GM19023 (cell line): ENCODE data around the gene SPAG5.

Experiments used
- ATAC-seq: cut with Tn5 transposase; IDR thresholded peaks from one replicate; pipeline ENCODE4 v1.9.1; 2021; ENCODE audit warnings: mild to moderate bottlenecking, moderate library complexity; ENCODE audit not compliant: unreplicated experiment

SPAG5 gene

DNA sequence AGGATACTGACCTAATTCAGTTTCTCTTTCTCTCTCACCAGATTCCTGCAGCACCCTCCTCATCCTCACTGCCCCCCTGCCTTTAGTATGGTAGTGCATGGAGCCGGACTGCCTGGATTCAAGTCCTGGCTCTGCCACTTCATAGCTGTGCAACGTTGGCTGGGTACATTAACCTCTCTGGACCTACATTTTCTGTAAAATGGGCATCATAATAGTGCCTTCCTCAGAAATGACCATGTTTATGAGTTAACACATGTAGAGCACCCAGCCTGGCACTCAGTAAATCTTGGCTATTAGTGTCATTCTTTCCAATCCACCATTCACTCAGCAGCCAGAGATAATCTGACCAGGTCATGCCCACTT lies 53.7 kb downstream of the SPAG5 start:
- ATAC-seq = no peak

- ATAC-seq = no peak
Measured at GRCh38 chr17:28544402-28545140, 54.3 kb downstream of the SPAG5 start.

- no peak for ATAC-seq
Measured at GRCh38 chr17:28541439-28541838, 57.4 kb downstream of the SPAG5 start.

DNA sequence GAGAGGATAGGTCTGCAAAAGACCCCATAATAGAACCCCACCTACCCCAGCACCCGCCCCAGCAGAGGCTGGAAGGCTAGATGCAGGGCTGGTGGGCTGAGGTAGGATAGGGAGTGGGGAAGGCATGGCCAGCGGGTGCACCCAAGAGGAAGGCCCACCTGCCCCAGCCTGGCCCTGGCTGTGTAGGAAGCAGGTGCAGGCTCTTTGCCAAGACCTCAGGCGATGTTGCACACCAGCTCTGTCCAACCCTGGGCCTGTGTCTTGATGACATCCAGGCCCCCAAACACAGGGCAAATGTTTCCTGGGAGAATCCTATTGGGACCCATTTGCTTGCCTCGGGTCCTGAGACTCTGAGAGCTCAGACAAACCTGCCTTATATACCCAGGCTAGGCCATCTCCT lies 58.6 kb downstream of the SPAG5 start:
- ATAC-seq = no peak

DNA sequence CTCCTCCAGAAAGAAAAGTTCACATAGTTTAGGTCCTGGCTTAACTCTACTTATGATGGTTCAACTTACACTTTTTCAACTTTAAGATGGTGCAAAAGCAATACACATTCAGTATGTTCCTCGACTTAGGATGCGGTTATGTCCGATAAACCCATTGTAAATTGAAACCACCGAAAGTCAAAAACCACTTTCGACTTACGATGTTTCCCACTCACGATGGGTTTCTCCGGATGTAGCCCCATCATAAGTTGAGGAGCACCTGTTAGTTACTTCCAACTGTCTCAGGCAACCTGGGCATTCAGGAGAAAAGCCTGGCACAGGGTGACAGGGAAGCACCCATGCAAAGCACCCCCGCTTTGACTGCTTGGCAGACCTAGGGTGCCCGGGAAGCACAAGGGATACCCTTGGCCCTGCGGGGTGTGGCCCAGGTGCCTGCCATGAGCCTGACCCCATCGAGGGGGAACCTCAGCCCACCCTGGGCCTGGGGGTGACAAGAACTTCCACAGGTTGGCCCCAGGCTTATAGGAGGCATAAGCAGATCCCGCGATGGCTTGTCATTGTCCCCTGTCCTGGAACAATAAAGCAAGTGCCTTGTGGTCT lies 60.4 kb downstream of the SPAG5 start:
- ATAC-seq = no peak

DNA sequence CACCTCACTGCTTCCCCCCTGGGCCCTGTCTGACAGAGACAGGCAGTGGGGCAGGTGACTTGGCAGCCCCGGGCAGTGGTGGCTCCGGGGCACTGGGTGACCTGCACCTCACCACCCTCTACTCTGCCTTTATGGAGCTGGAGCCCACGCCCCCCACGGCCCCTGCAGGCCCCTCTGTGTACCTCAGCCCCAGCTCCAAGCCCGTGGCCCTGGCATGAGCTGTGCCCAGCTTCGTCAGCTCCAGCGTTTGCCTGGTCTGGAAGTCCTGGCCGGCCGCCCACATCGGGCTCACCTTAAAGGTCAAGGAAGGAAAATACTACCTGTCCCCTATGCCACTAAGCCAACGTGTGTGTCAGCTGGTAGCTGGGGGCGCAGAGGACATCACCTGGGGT lies 61.6 kb downstream of the SPAG5 start:
- no peak for ATAC-seq

DNA sequence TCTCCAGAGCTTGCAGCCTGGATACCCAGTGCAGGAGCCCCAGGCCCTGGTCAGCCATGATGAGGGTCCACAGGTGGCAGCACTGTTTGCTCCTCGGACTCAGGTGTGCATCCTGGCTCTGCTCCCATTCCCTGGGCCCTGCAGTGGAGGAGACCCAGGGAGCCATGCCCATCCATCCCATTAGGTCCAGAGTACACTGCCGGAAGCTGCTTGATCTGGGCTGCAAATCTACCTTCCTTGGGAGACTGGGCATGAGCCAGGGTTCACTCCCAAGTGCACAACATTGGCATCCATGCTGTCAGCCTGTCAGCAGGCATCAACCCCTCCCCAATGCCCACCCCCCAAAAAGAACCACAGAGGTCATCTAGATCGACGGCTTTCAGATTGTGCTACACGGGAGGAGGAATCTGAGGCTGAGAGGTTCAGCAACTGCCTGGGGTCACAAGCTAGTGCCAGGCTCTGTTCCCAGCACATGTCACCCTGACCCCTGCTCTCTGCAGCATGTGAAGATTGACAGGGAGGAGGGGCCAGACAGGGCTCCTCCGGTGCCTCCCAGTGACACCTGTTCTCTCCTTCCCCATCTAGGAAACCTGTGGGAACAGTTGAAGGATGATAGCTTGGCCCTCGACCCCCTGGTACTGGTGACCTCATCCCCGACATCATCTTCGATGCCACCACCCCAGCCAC lies 62.1 kb downstream of the SPAG5 start:
- ATAC-seq = no peak

DNA sequence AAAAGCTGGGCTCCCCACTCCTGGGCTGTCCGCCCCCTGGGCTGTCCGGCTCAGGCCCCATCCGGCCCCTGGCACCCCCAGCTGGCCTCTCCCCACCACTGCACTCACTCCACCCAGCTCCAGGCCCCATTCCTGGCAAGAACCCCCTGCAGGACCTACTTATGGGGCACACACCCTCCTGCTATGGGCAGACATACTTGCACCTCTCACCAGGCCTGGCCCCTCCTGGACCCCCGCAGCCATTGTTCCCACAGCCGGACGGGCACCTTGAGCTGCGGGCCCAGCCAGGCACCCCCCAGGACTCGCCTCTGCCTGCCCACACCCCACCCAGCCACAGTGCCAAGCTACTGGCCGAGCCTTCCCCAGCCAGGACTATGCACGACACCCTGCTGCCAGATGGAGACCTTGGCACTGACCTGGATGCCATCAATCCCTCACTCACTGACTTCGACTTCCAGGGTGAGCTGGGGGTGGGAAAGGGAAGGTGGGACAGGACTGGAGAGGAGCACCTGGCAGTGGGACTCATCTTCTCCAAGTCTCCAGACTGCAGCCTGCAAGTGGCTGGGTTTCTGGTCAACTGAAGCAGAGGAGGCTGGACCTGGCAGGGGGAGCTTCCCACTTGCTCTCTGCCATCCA lies 64.0 kb downstream of the SPAG5 start:
- ATAC-seq = no peak

GRCh38 chr17:28533091-28533807 lies 65.6 kb downstream of the SPAG5 start:
- no peak for ATAC-seq

GRCh38 chr17:28532050-28532960 lies 66.5 kb downstream of the SPAG5 start:
- ATAC-seq = no peak

- no peak for ATAC-seq
Measured at GRCh38 chr17:28530926-28531325, 67.9 kb downstream of the SPAG5 start.

DNA sequence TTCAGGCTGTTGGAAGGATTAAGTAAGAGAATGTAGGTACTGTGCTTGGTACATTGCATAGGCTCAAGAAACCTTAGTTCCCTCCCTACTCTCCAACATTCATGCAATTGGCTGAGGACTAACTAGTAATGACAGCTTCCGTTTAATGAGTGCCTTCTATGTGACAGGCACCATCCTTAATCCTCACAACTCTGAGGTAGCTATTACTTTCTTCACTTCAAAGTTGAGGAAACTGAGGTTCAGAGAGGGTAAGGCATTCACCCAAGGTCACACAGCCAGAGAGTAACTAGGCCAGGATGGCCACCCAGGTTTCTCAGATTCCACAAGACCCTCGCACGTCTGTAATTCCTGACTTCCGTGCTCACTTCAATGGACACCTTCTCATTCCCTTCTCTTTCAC lies 68.6 kb downstream of the SPAG5 start:
- ATAC-seq = no peak

DNA sequence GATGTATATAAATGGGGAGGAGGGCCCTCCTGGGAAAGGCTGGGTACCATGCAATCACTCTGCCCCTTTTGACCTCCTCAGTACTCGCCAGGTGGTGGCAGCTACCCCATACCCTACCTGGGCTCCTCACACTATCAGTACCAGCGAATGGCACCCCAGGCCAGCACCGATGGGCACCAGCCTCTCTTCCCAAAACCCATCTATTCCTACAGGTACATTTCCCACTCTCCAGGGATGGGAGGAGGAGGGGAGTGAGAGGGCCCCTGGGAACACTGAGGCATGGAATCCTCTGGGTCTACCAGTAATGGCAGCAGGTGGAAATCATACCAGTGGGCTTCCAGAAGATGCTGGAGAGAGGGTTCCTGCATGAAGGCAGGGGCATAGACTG lies 69.8 kb downstream of the SPAG5 start:
- ATAC-seq = no peak

- no peak for ATAC-seq
Measured at GRCh38 chr17:28528327-28529012, 70.4 kb downstream of the SPAG5 start.

DNA sequence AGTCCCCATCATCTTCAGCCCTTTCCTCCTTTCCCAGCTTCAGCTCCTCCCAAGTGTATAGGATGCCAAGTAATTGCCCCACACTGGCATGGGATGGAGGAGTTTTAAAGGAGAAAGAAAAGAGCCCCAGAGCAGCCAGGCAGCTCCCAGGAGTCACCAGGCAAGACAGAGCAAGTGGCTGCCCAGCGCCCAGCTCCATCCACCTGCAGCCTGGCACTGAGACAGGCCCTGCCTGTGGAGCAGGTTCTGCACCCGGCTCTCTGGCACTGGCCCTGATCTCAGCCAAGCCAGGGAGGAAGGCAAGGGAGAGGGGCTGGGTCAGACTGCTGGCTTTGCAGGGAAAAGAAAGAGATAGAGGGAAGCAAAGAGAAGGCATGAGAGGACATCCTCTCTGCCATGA lies 71.0 kb downstream of the SPAG5 start:
- no peak for ATAC-seq
